Medulla oblongata (tissue), 1 donor: ENCODE results near the gene OOSP4A.

Experiments used
- DNase-seq: peaks from one replicate; pipeline ENCODE4 v3.0.0-alpha.2; 2015; ENCODE audit errors: extremely low spot score

The OOSP4A gene

DNA sequence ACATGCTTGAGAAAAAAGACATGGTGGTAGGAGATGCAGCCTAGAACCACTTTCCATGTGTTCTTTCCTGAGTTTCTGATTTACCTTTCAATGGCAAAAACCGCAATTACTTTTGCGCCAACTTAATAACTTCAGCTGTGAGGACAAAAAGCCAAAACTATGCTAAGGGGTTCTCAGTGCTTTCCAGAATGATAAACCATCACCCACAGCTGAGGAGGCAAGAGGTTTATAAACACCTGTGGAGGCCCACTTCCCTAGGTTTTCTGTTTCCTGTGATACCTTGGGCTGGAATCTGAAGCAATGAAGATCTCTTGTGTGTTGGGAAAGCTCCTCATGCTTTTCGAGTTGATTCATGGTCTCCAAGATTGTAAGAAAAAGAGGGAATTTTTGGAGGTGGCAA is at the start of gene OOSP4A:
TSS of gene OOSP4A (plus strand) at position 301 of the 400 bp plus-strand sequence. CDS start at position 301, 0 bp downstream.
- no peak for DNase-seq

DNA sequence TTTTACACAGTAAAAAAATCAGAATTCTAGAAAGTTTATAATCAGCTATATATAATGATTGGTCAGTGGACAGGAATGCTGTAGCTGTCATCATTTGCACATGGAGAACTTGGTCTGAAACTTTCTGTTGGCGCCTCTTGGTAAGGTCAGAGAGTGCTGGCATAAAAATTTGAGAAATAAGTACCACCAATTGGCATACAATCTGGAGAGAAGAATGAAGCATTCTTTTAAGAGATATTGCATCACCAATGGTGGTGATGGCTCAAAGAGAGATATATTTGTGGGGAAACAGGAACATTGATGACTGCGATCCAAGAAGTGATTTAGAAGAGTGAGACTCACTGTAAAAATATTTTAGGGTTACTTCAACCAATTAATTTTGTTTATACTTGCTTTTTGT is 45.4 kb upstream of the OOSP4A start:
- no peak for DNase-seq

DNA sequence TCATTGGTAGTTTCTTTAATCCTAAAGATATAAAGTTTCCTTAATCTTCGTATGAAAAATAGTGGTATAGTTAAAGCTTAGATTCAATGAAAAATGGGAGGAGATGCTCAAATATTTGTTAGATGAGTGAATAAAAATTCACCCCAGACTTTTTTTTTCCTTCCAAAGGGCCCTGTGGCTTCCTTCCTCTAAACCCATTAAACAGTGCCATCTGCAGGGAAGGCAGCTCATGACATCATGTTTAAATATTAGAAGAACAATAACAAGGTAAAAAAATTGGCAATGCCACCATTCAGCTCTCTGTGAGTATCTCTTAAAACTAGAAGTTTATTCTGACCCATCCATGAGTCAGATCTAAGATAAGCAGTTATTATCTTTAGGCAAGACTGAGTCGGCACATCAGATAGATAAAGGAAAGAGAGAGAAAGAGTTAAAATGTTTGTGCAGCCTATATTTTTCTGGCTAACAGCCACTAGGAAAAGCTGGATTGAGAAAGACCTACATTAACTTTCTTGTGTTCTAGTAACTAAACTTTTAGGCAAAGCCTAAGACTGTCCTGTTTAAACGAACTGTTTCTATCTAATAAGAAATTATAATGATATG is 44.7 kb upstream of the OOSP4A start:
- DNase-seq: peak; percentile 12

DNA sequence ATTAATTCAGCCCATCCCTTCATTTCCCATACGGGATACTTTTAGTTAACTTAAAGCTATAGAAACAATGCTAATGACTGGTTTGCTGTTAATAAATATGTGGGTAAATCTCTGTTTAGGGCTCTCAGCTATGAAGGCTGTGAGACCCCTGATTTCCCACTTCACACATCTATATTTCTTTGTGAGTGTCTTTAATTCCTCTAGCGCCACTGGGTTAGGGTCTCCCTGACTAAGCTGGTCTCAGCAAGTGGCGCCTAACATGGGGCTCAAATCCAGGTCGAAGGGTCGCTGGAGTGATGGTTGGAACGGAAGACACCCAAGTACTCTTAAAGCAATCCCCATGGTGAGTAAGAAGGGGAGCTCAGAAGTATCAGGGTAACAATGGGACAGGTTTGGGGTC is 40.0 kb upstream of the OOSP4A start:
- no peak for DNase-seq

- DNase-seq: no peak
Measured at GRCh38 chr11:59931688-59932087, 32.1 kb upstream of the OOSP4A start.

DNA sequence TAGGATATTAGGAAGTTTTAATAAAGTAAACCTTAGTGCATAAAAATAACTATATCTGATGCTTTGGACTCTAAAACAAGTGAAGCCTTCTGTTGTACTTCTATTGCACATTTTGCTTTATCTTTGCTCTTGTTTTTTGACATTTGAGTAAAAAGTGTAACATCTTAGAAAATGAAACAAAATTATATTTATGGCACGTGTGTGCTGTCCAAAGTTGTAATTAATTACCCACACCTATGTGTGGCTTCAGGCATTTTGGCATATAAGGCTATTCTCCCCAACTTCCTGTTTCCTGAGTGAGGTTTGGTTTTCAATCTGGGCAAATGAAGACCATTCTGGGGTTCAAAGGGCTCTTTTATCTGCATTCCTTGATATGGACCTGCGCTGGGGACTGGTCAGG is 25.7 kb upstream of the OOSP4A start, which contains the start of gene OOSP1:
TSS of gene OOSP1 (plus strand) at position 301 of the 400 bp plus-strand sequence. CDS start at position 324, 23 bp downstream.
- DNase-seq: no peak

GRCh38 chr11:59938718-59939117 is 25.1 kb upstream of the OOSP4A start:
- no peak for DNase-seq

- no peak for DNase-seq
Measured at GRCh38 chr11:59939482-59939881, 24.4 kb upstream of the OOSP4A start.

DNA sequence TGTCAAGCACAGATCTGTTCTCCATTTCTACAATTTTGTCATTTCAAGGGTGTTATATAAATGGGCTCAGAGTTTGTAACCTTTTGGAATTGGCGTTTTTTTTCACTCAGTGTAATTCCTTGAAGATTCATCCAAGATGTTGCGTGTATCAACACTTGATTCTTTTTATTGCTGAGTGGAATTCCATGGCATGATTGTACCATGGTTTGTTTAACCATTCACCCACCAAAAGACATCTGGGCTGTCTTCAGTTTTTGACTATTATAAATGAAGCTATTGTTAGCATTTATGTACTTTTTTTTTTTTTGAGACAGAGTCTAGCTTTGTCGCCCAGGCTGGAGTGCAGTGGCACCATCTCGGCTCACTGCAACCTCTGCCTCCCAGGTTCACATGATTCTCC is 22.7 kb upstream of the OOSP4A start:
- no peak for DNase-seq

DNA sequence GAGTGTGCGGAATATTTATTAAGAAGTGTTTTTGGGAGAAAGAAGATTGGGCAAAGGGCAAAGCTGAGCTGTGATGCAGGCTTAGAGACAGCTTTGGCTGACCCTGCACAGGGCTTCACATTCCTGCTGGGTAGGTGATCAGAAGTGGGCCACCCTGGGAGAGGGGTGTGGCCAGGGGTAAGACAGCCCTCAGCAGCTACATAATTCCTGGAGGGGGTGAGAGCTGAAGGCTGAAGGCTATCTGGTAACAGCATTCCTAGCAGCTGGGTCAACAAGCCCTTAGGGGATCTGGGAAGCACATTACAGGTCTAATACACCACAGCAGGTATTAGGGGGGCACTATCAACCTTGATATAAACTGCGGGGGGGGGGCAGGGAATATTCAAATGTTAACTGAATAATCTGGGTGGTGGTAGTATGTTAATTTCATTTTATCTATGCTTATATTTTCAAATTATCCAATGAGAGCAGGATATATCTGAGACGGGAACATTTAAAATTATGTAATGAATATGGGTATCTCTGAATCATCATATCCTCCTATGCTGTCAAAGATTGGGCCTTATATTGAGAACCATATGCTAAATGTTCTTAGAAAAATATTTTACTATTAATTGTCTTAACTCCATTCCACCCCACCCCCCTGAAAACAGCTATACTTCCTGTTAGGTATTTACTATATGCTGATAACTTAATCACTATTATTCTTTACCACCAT is 19.7 kb upstream of the OOSP4A start:
- no peak for DNase-seq

GRCh38 chr11:59944720-59945119 is 19.1 kb upstream of the OOSP4A start:
- no peak for DNase-seq

- no peak for DNase-seq
Measured at GRCh38 chr11:59953463-59954218, 10.2 kb upstream of the OOSP4A start.

DNA sequence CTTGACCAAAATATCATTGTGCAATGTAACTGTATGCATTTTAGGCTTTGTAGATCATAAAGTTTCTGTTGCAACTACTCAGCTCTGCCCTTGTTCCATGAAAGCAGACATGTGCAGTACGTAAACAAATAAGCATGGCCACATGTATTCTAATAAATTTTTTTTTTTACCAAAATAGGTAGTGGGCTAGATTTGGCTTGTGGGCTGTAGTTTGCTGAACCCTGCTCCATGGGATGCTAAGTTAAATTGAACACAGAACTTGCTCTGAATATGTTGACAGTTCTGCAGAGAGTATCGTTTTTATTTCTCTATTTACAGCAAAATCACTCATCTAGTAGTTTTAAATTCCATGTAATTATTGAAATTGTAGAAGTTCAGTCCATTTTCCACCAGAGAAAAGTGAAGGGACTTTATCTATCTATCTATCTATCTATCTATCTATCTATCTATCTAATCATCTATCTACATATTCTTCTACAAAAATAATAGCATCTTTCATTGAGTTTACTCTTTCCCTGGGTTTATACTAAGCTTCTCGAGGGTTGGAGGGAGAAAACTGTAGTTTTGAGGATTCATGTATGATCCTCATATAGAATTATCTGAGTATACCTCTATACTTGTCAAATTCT is 9.5 kb upstream of the OOSP4A start:
- no peak for DNase-seq

- DNase-seq: no peak
Measured at GRCh38 chr11:59957094-59957493, 6.7 kb upstream of the OOSP4A start.

DNA sequence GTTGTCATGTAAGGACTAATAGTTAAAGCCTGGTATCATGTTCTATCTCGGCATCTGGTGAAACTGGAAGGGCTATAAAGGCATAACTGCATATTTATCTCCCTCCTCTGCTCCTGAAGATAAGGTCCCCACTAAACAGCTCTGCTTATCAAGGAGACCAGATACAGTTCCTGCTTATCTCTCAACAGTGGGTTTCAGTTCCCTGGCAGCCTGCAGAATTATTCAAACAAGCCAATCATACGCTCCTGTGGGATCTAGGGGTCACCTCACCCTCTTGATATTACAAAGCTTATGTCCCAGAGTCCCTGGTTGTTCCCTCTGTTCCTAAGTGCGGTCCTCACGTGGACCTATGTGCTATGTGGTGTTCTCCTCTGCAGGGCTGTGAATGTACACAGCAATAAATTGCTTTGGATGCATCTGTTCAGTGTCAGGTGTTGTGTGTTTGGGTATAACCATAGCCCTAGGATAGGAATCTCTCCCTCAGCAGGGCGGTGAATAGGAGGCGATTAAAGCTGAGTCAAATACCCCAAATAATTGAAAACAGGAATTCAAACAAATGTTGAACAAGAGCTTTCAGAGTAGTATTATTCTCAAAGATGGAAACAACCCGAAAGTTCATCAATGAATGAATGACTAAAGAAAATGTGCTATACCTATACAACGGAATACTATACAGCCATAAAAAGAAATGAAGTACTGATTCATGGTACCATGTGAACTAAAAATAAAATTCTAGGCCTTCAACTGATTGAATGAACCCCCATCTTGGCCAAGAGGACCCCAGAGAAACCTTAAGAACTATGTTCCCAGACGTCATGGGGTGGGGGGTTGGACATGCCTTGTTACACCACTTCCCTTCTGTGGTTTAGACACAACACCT is 3.1 kb upstream of the OOSP4A start:
- no peak for DNase-seq

- no peak for DNase-seq
Measured at GRCh38 chr11:59962107-59962482, 1.7 kb upstream of the OOSP4A start.

GRCh38 chr11:59965424-59965823 is 1.6 kb downstream of the OOSP4A start:
- no peak for DNase-seq

DNA sequence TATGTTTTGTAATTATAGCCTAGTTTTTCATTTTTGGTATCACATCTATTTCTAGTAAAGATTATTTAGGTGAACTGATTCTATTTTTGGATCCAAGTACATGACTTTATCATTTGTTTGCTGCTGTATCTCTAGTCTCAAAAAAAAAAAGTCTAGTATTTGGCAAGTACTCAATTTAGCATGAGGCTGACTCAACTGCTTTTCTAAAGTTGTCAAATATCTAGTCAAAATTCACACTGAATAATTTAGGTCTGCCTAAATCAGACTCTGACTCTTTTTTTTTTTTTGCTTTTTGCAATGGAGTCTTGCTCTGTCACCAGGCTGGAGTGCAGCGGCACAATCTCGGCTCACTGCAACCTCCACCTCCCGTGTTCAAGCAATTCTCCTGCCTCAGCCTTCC is 2.4 kb downstream of the OOSP4A start:
- no peak for DNase-seq

DNA sequence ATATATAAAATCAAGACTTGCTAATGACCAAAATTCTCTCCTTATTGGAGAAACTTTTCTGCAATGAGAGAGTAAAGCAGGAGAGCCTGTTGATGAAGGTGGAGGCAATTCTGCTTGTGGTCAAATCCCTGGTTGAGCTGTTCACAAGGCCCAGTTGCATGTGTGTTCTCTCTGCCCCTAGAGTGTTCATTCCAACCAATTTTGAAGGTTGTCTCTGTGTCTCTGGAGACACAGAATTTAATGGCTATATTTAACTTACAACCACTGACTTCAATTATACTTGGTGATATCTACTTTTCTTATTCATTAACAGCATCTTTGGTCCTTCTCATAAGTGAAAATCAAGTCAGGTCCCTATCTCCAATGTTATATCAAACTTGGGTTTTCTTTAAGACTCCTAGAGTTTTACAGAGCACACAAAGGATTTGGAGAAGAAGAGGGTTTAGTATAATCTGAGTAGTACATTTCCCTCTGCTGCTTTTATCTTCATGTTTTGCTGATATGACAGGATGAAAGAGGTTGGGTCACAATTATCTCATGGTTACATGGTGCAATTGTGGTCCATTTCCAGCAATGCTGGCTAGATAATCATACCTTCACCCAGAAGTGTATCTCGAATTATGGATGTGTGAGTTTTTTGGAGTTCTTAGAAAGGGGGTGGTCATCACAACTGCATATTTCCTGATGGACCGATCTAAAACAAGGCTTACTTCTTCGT is 4.0 kb downstream of the OOSP4A start:
- DNase-seq: no peak

DNA sequence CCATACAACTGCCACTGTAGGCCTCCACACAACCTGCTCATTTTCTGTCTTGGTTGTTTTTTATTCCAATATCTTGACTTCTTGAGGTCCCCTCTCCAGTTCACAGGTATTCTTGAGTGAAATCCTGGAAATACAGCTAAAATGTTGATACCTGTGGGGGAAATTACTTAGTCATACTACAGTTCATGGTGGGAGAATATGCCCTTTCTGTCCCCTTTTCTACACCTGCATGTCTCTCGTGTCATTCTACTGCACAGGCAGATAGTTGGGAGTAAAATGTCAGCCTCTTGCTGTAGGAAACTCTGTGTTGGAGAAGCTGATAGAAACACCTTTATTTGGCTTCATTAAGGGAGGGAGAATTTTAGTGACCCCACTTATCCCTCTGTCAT is 4.6 kb downstream of the OOSP4A start:
- no peak for DNase-seq

GRCh38 chr11:59973097-59973496 is 9.3 kb downstream of the OOSP4A start:
- no peak for DNase-seq
